Endothelial cell of umbilical vein (primary cell): ENCODE results near the gene AGL. TPM values are rescaled to one million over a fixed set of nuclear protein-coding genes. Genes with fewer than 3 reads are reported as not detected.

Experiments
- BruUV-seq: library from RNA; stranded (reverse); fragments of 400-500 nt; replicated peaks from 2 replicates; lab custom pipeline; 2021; lab: Mats Ljungman, UMichigan
- CTCF ChIA-PET: fragments of 300-600, 350-600 bp; sonication (Branson Sonifier 250); formaldehyde crosslinking; loops from one replicate; lab custom pipeline; 2021; ENCODE audit warnings: antibody characterized with exemption, inconsistent platforms; lab: Charles Lee
- POLR2A ChIA-PET: fragments of 300-600, 350-600 bp; sonication (Branson Sonifier 250); formaldehyde crosslinking; loops from one replicate; lab custom pipeline; 2021; ENCODE audit warnings: antibody characterized with exemption, inconsistent platforms; lab: Charles Lee
- DNase-seq: peaks from one replicate; pipeline ENCODE4 v3.0.0-alpha.2; 2011; ENCODE audit warnings: low read depth, low spot score
- FAIRE-seq: peaks from 2 replicates; lab custom pipeline; 2011; peaks lifted over from hg19 to GRCh38; lab: Jason Lieb, UNC
- H2AFZ ChIP-seq: 2 replicates; pipeline ENCODE4 v1.6.0; 2012; ENCODE audit warnings: low read depth, low read length, control low read depth, inconsistent platforms
- H3K27ac ChIP-seq: 2 replicates; pipeline ENCODE4 v1.5.1; 2011; ENCODE audit warnings: low read depth, mild to moderate bottlenecking, control low read depth, low read length, moderate library complexity; ENCODE audit not compliant: insufficient read depth
- H3K27me3 ChIP-seq, 2 experiments: 2 replicates each; pipeline versions ENCODE4 v1.6.0 to v1.6.1; 2011; ENCODE audit warnings: low read length in 2 of 2, mixed read lengths in 1 of 2; ENCODE audit not compliant: control insufficient read depth in 2 of 2, insufficient read depth in 2 of 2
- H3K36me3 ChIP-seq, 2 experiments: 2 replicates in 1 of 2; 3 replicates in 1 of 2; pipeline ENCODE4 v1.5.1; 2011; ENCODE audit warnings: low read length in 2 of 2, mild to moderate bottlenecking in 1 of 2, moderate library complexity in 1 of 2; ENCODE audit not compliant: control insufficient read depth in 2 of 2, insufficient read depth in 2 of 2; ENCODE audit errors: extremely low read depth in 1 of 2
- H3K4me1 ChIP-seq: 3 replicates; pipeline ENCODE4 v1.5.1; 2011; ENCODE audit warnings: mild to moderate bottlenecking, low read length; ENCODE audit not compliant: control insufficient read depth, insufficient read depth; ENCODE audit errors: extremely low read depth
- H3K4me2 ChIP-seq: 2 replicates; pipeline ENCODE4 v1.6.1; 2011; ENCODE audit warnings: low read length, control low read depth, mixed read lengths; ENCODE audit not compliant: insufficient read depth
- H3K4me3 ChIP-seq, 3 experiments: fragments of 200-600 bp in 1 of 3; sonication (generic), shearing (Covaris generic) in 1 of 3; replicated peaks in 1 of 3; 2 replicates each; pipeline ENCODE4 v1.5.1; 2011 to 2016; ENCODE audit warnings: control low read depth in 3 of 3, low read length in 3 of 3, mild to moderate bottlenecking in 2 of 3, inconsistent platforms in 1 of 3, low read depth in 1 of 3, moderate library complexity in 1 of 3; ENCODE audit not compliant: insufficient read depth in 1 of 3
- H3K79me2 ChIP-seq: 2 replicates; pipeline ENCODE4 v1.6.0; 2012; ENCODE audit warnings: low read length, inconsistent platforms; ENCODE audit not compliant: control insufficient read depth, insufficient read depth
- H3K9ac ChIP-seq: replicated peaks from 2 replicates; pipeline ENCODE3; 2011; ENCODE audit warnings: low read length, control low read depth; ENCODE audit not compliant: insufficient read depth; ENCODE audit errors: extremely low read depth
- H3K9me1 ChIP-seq: replicated peaks from 3 replicates; pipeline ENCODE4 v1.6.0; 2011; ENCODE audit warnings: mild to moderate bottlenecking, low read length; ENCODE audit not compliant: control insufficient read depth, insufficient read depth; ENCODE audit errors: extremely low read depth
- H3K9me3 ChIP-seq: replicated peaks from 2 replicates; pipeline ENCODE4 v1.5.1; 2012; ENCODE audit warnings: low read length, inconsistent platforms; ENCODE audit not compliant: control insufficient read depth, insufficient read depth
- H4K20me1 ChIP-seq: replicated peaks from 2 replicates; pipeline ENCODE3; 2011; ENCODE audit warnings: mild to moderate bottlenecking, low read length; ENCODE audit not compliant: control insufficient read depth, insufficient read depth; ENCODE audit errors: extremely low read depth
- CTCF ChIP-seq, 2 donors: IDR thresholded peaks; 1 replicate in 1 of 2; 2 replicates in 1 of 2; pipeline ENCODE4 v1.5.1; 2011; ENCODE audit warnings: low read length in 2 of 2, mild to moderate bottlenecking in 2 of 2, moderate library complexity in 2 of 2, control low read depth in 1 of 2, inconsistent platforms in 1 of 2, low read depth in 1 of 2; ENCODE audit not compliant: insufficient read depth in 1 of 2; ENCODE audit errors: extremely low read depth in 1 of 2
- EZH2 ChIP-seq: IDR thresholded peaks from 2 replicates; pipeline ENCODE4 v1.6.1; 2012; ENCODE audit warnings: borderline replicate concordance, low read depth, mild to moderate bottlenecking, moderate library complexity, low read length, inconsistent platforms; ENCODE audit not compliant: severe bottlenecking
- MYC ChIP-seq: IDR thresholded peaks from one replicate; pipeline ENCODE4 v1.6.1; 2011; ENCODE audit warnings: mild to moderate bottlenecking, low read depth, low read length
- POLR2AphosphoS5 ChIP-seq: IDR thresholded peaks from 2 replicates; pipeline ENCODE4 v1.6.1; 2012; ENCODE audit warnings: low read depth, mild to moderate bottlenecking, control low read depth, low read length, moderate library complexity; ENCODE audit not compliant: insufficient read depth
- dilution Hi-C: fragments of 300-500 bp; cut with MboI; formaldehyde crosslinking; loops from one replicate; pipeline ENCODE4 v1.15.0; 2019; ENCODE audit warnings: low sequenced_read_pairs; ENCODE audit not compliant: extremely low pct_ligation_motif_present
- intact Hi-C: fragments of 100-400 bp; cut with micrococcal nuclease; formaldehyde crosslinking; loops from one replicate; pipeline ENCODE4 v1.10.0; 2022
- polyA plus RNA-seq, 4 experiments: library from polyadenylated mRNA; depleted of rRNA in 3 of 4; stranded (reverse) in 3 of 4; unstranded in 1 of 4; fragments of >200 nt; gene quantifications; 2 replicates each; pipeline versions ENCODE4 v1.2.1 to v1.2.3, GENCODE V29; 2011 to 2012; ENCODE audit warnings: missing spikeins in 1 of 4
- total RNA-seq: library from RNA; stranded (reverse); gene quantifications from 2 replicates; pipeline ENCODE4 v1.2.3, GENCODE V29; 2021
- TF ChIP-seq, protein P1 (sequence below): IDR thresholded peaks from 2 replicates; pipeline ENCODE4 v1.6.1; 2011; ENCODE audit not compliant: insufficient read depth, insufficient read length

AGL gene
- total and polyA plus RNA-seq, 2 donors (not counting 3 experiments of a cell fraction or from before 2014, with no cell fraction given) = 1.5 to 10.7 TPM

- intact Hi-C loops = loop anchor here (5.0 kb wide), 1 partner anchor 120 kb away; no protein-coding TSS in a partner anchor
- POLR2A ChIA-PET = interaction anchor here (0.7 kb wide), 1 partner anchor 86 kb away, joined by 4 read pairs; the partner anchor contains the start of gene FRRS1
- peak overlapping the region; percentile 98 for H3K4me2 ChIP-seq
Observed at GRCh38 chr1:99851850-99852454, 1.8 kb downstream of the AGL start.

More at GRCh38 chr1:99851850-99852454, 1.8 kb downstream of the AGL start:
- H3K36me3 ChIP-seq = no peaks in the 10 kb centered on the region
- H3K9me3 ChIP-seq = no peaks in the 10 kb centered on the region
- FAIRE-seq = no peak
- no peaks in the 10 kb centered on the region for H3K27me3 ChIP-seq
- TF ChIP-seq MYC (no peak), EZH2 (no peak), CTCF (IDR thresholded peaks at IDR 0.05; ENCODE audit: extremely low read depth in 1 of 2, insufficient read depth in 1 of 2, low read depth in 1 of 2, low read length in 2 of 2) (no peak), POLR2AphosphoS5 (no peak)
- TF ChIP-seq, protein P1, sequence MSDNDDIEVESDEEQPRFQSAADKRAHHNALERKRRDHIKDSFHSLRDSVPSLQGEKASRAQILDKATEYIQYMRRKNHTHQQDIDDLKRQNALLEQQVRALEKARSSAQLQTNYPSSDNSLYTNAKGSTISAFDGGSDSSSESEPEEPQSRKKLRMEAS = no peak
- no peak overlapping the region for H2AFZ ChIP-seq
- no peak overlapping the region for H3K9ac ChIP-seq
- BruUV-seq = no TSS peak
- CTCF ChIA-PET = interaction anchor here (1.1 to 1.9 kb wide), 2 partner anchors 21 to 604 kb away, joined by 3 to 9 read pairs; no protein-coding TSS in a partner anchor
- H4K20me1 ChIP-seq = no peaks in the 10 kb centered on the region
- dilution Hi-C loops = no loop called here
- no peak for DNase-seq
- peaks cover 7% of the 10 kb centered on the region for H3K4me1 ChIP-seq
- no peaks in the 10 kb centered on the region for H3K9me1 ChIP-seq
- H3K79me2 ChIP-seq = no peaks in the 10 kb centered on the region
- no peak overlapping the region for H3K4me3 ChIP-seq
- no peak overlapping the region for H3K27ac ChIP-seq
